Heart left ventricle (tissue), 13 donors: ENCODE results near the gene TMEM229B.

Experiments
- CTCF ChIP-seq, 12 donors: fragments of 200-600 bp; sonication (generic) in 4 of 12; IDR thresholded peaks; one replicate each; pipeline versions ENCODE4 v1.5.0 to v1.8.0; 2018 to 2022; ENCODE audit warnings: antibody characterized with exemption in 12 of 12, mild to moderate bottlenecking in 5 of 12
- POLR2A ChIP-seq, 2 donors: fragments of 450-650 bp; IDR thresholded peaks; one replicate each; pipeline ENCODE4 v1.6.1; 2017; ENCODE audit warnings: antibody characterized with exemption in 2 of 2, mild to moderate bottlenecking in 2 of 2, moderate library complexity in 2 of 2
- donor health status: ischemic (EF 13 %, LVEDD 7.1; RV severe dilation, severe dysfunction).
- donor health status: DM: no; HTN: yes; CAD: no.
- donor health status: DM: no; HTN: no; CAD: no.
- donor health status: ischemic (EF 25% LVEDD 6.9; RV normal size, moderate dysfunction).
- donor health status: ischemic (EF 25% LVEDD 5.7; RV mildly dilated, moderate dysfunction).
- donor health status: ischemic (EF 35%, LVEDD 5.7; RV mildly dilated, moderate dysfunction).
- donor health status: nonischemic (EF 11% LVEDD 7.7; RV severe dilation, severe dysfunction).
- donor health status: DM: yes; HTN: yes; CAD: no.
- donor health status: PGD.
- donor health status: ischemic (EF 29% LVEDD 5.4; RV normal size, mild dysfunction).
- donor health status: nonischemic (EF 23%, LVEDD 6.1; RV moderate dilation, normal function).

- TF ChIP-seq POLR2A (IDR thresholded peaks at IDR 0.05) (no peak), CTCF (IDR thresholded peaks at IDR 0.05) (no peak)
These were observed 39.4 kb downstream of the TMEM229B start for GRCh38 chr14:67449096-67449495.
